Tibial artery (tissue), 4 donors: ENCODE results near the gene CDHR1.
A peak's percentile ranks its signal among the peaks of the same experiment; 100 is the strongest.

ENCODE experiments used
- DNase-seq, 2 donors: peaks; one replicate each; pipeline ENCODE4 v3.0.0-alpha.2; 2019
- H3K27ac ChIP-seq, 2 donors: fragments of 200-600 bp; sonication (generic) in 1 of 2; 1 replicate in 1 of 2; 2 replicates in 1 of 2; pipeline ENCODE4 v1.5.1; 2018 to 2019; ENCODE audit warnings: mild to moderate bottlenecking in 1 of 2
- H3K27me3 ChIP-seq, 2 donors: fragments of 200-600 bp; sonication (generic) in 1 of 2; one replicate each; pipeline versions ENCODE4 v1.5.1 to v1.6.0; 2016 to 2019
- H3K36me3 ChIP-seq, 3 donors: fragments of 200-600 bp; sonication (generic) in 2 of 3; one replicate each; pipeline ENCODE4 v1.5.1; 2016 to 2019; ENCODE audit warnings: mild to moderate bottlenecking in 2 of 3
- H3K4me1 ChIP-seq, 4 donors: fragments of 200-600 bp; sonication (generic) in 2 of 4; 1 replicate in 3 of 4; 2 replicates in 1 of 4; pipeline ENCODE4 v1.5.1; 2016 to 2019
- H3K4me3 ChIP-seq, 2 donors: fragments of 200-600 bp; sonication (generic) in 1 of 2; 1 replicate in 1 of 2; 2 replicates in 1 of 2; pipeline ENCODE4 v1.5.1; 2018 to 2019; ENCODE audit warnings: mild to moderate bottlenecking in 2 of 2
- H3K9me3 ChIP-seq, 3 donors: fragments of 200-600 bp; sonication (generic) in 1 of 3; one replicate each; pipeline ENCODE4 v1.5.1; 2016 to 2019
- intact Hi-C: fragments of 100-400 bp; cut with DNase I; formaldehyde crosslinking; loops from one replicate; pipeline ENCODE4 v1.15.0; 2023; ENCODE audit warnings: low total_unique reads
- TF ChIP-seq, protein P1 (sequence below), 2 experiments: fragments of 200-600 bp in 1 of 2; fragments of 450-650 bp in 1 of 2; IDR thresholded peaks; one replicate each; pipeline ENCODE4 v1.5.1; 2017 to 2019; ENCODE audit warnings: antibody characterized with exemption in 2 of 2, mild to moderate bottlenecking in 1 of 2, moderate library complexity in 1 of 2

CDHR1 gene

GRCh38 chr10:84208023-84208422 is 13.7 kb downstream of the CDHR1 start:
- Histone ChIP-seq H3K4me3 (no peak overlapping the region), H3K9me3 (no peaks in the 10 kb centered on the region), H3K4me1 (no peaks in the 10 kb centered on the region), H3K27ac (no peak overlapping the region), H3K36me3 (no peaks in the 10 kb centered on the region), H3K27me3 (peaks cover 0 to 18% of the 10 kb centered on the region in 2 donors)
- intact Hi-C loops, result no loop called here
- TF ChIP-seq, protein P1, sequence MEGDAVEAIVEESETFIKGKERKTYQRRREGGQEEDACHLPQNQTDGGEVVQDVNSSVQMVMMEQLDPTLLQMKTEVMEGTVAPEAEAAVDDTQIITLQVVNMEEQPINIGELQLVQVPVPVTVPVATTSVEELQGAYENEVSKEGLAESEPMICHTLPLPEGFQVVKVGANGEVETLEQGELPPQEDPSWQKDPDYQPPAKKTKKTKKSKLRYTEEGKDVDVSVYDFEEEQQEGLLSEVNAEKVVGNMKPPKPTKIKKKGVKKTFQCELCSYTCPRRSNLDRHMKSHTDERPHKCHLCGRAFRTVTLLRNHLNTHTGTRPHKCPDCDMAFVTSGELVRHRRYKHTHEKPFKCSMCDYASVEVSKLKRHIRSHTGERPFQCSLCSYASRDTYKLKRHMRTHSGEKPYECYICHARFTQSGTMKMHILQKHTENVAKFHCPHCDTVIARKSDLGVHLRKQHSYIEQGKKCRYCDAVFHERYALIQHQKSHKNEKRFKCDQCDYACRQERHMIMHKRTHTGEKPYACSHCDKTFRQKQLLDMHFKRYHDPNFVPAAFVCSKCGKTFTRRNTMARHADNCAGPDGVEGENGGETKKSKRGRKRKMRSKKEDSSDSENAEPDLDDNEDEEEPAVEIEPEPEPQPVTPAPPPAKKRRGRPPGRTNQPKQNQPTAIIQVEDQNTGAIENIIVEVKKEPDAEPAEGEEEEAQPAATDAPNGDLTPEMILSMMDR (IDR thresholded peaks at IDR 0.05), result no peak
- peak in 1 of 2 donors; percentile 54 for DNase-seq

DNA sequence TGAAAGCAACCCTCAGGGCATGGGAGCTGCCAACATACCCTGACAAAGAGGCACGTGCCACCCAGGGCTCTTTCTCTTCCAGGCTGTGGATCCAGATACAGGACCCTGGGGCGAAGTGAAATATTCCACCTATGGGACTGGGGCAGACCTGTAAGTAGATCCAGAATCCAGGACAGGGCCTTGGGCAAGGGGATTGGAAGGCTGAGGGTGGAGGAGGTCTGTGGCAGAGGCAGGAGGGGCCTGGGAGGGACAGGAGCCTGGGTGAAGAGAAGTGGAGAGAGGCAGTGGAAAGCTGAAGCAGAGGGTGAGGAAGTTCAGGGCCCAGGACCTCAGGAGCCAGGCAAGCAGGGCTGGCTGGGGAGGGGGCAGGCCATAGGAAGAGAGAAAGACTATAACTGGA is 17.2 kb downstream of the CDHR1 start:
- H3K4me1 ChIP-seq, result no peaks in the 10 kb centered on the region
- intact Hi-C loops, result no loop called here
- no peak overlapping the region for H3K27ac ChIP-seq
- no peaks in the 10 kb centered on the region for H3K36me3 ChIP-seq
- peak in 1 of 2 donors; percentile 56 for DNase-seq
- H3K9me3 ChIP-seq, result no peaks in the 10 kb centered on the region
- TF ChIP-seq, protein P1 (IDR thresholded peaks at IDR 0.05), result no peak
- H3K27me3 ChIP-seq, result peaks cover 0 to 13% of the 10 kb centered on the region in 2 donors
- H3K4me3 ChIP-seq, result no peak overlapping the region

DNA sequence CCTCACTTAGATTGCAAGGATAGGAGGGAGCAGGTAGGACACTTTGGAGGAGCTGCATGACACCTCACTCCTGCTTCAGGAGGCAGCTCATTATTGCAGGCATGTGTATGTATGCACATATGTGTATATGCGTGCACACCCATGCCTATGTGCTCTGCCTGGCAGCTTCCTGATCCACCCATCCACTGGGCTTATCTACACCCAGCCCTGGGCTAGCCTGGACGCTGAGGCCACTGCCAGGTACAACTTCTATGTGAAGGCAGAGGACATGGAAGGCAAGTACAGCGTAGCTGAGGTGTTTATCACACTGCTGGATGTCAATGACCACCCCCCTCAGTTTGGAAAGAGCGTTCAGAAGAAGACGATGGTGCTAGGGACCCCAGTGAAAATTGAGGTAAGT is 17.7 kb downstream of the CDHR1 start:
- TF ChIP-seq, protein P1 (IDR thresholded peaks at IDR 0.05), result no peak
- Histone ChIP-seq H3K27ac (no peak overlapping the region), H3K36me3 (no peaks in the 10 kb centered on the region), H3K9me3 (no peaks in the 10 kb centered on the region), H3K27me3 (peaks cover 0 to 13% of the 10 kb centered on the region in 2 donors), H3K4me1 (no peaks in the 10 kb centered on the region), H3K4me3 (no peak overlapping the region)
- DNase-seq, result peak in 1 of 2 donors; percentile 25
- intact Hi-C loops, result no loop called here

DNA sequence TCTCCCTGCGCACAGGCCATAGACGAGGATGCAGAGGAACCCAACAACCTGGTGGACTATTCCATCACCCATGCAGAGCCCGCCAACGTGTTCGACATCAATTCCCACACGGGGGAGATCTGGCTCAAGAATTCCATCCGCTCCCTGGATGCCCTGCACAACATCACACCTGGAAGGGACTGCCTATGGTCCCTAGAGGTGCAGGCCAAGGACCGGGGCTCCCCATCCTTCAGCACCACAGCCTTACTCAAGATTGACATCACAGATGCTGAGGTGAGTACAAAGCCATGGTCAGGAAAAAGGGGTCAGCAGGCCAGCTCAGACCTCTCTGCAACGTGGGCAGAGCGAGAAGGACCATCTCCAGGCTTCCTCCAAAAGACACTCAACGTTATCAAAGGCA is 18.7 kb downstream of the CDHR1 start:
- intact Hi-C loops, result no loop called here
- H3K27me3 ChIP-seq, result peaks cover 0 to 13% of the 10 kb centered on the region in 2 donors
- TF ChIP-seq, protein P1 (IDR thresholded peaks at IDR 0.05), result no peak

DNA sequence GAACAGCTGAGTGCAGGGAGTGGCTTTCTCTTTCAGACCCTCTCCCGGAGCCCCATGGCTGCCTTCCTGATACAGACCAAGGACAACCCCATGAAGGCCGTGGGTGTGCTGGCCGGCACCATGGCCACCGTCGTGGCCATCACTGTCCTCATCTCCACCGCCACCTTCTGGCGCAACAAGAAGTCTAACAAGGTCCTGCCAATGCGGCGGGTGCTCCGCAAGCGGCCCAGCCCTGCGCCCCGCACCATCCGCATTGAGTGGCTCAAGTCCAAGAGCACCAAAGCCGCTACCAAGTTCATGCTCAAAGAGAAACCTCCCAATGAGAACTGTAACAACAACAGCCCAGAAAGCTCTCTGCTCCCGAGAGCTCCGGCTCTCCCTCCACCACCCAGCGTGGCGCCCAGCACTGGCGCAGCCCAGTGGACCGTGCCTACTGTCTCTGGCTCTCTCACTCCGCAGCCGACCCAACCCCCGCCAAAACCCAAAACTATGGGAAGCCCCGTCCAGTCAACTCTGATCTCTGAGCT is 19.8 kb downstream of the CDHR1 start:
- H3K36me3 ChIP-seq, result no peaks in the 10 kb centered on the region

More for the DNA sequence above, 18.7 kb downstream of the CDHR1 start:
- Histone ChIP-seq H3K27ac (no peak overlapping the region), H3K36me3 (no peaks in the 10 kb centered on the region), H3K4me1 (no peaks in the 10 kb centered on the region), H3K9me3 (no peaks in the 10 kb centered on the region), H3K4me3 (no peak overlapping the region)
- DNase-seq, result peak in 1 of 2 donors; percentile 27

More for the DNA sequence above, 19.8 kb downstream of the CDHR1 start:
- TF ChIP-seq, protein P1 (IDR thresholded peaks at IDR 0.05), result no peak
- H3K27ac ChIP-seq, result no peak overlapping the region
- no peak overlapping the region for H3K4me3 ChIP-seq
- H3K4me1 ChIP-seq, result no peaks in the 10 kb centered on the region
- peaks cover 0 to 11% of the 10 kb centered on the region in 2 donors for H3K27me3 ChIP-seq
- intact Hi-C loops, result no loop called here
- peak in 1 of 2 donors; percentile 57 for DNase-seq
- no peaks in the 10 kb centered on the region for H3K9me3 ChIP-seq
